GM19372 (cell line): ENCODE measurements around the gene LRRC8C.

ENCODE experiments used
- ATAC-seq: cut with Tn5 transposase; IDR thresholded peaks from one replicate; pipeline ENCODE4 v1.9.1; 2021; ENCODE audit warnings: mild to moderate bottlenecking, low read depth, moderate library complexity; ENCODE audit not compliant: unreplicated experiment

LRRC8C gene

DNA sequence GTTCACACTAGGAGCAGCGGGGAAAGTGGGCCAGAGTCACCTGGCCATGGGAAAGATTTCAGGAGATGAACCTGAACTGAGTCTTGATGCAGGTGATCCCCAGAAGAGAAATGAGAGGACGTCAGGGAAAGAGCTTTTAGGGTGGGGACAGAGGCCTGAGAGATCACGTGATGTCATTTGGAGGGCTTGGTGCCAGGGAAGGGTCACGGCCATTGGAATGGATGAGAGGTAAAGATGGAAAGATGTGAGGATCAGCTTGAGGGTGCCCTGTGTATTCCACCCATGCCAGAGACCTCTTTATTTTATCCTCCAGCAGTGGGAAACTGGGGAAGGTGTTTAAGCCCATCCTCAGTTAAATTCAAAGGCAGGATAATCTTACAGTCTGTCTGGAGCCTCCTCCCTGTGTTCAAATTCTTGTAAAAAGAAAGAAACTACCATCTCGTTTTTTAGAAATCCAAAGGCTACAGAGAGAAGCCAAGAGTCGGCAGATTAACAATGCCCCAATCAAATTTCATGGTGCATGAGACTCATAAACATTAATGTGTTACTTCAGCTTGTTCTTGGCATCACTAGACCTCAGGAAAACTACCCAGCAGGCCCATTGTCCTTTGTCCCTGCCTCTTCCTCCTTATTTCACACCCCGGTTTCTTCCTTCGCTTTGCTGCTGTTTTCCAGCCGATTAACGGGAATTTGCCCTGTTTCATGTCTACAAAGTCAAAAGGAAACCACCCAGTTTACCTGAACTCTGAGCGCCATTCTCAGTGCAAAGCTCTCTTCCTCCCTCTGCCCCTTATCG, 94.8 kb downstream of the LRRC8C start:
- no peak for ATAC-seq

DNA sequence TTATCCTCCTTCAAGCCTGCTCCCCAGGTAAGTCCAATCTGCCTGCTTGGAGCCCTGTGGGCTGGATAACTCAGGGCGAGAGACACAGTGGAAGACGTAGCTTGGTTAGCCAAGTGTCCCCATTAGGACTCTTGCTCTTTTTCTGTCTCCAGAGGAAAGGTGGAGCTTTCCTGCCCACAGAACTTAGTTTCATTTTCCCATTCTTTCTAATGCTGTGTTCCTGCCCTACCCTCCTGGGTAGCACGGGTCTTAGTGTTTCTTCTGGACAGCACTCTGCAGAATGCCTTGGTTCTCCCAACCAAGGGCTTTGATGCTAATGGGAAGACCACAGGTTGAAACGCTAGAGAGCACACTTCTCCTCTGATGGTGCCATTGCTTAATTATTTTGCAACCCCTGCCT, 95.5 kb downstream of the LRRC8C start:
- ATAC-seq = no peak

DNA sequence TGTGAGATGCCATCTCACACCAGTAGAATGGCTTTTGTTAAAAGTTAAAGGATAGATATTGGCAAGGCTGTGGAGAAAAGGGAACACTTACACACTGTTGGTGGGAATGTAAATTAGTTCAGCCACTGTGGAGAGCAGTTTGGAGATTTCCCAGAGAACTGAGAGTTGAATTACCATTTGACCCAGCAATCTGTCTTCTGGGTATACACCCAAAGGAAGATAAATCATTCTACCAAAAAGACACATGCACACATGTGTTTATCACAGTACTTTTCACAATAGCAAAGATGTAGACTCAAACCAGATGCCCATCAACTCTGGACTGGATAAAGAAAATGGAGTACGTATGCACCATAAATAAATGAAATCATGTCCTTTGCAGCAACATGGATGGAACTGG, 99.3 kb downstream of the LRRC8C start:
- ATAC-seq = no peak

DNA sequence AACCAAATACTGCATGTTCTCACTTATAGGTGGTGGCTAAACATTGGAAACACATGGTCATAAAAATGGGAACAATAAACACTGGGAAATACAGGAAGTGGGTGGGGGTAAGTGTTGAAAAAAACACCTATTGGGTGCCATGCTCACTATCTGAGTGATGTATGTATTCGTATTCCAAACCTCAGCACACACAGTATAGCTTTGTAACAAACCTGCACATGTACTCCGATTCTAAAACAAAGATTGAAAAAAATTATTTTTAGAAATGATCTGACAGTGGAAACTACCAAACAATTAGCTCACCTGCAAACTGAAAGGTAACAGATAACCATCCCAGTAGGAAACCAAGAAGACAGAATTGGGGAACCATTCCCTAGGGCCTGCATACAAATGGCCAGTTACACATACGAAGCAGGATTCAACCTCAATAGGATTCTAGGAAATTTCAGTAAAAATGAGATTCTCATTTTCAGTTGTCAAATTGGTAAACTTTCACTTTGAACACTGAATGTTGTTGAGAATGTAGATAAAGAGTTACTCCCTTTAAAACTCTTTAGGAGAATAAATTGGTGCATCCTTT, 99.8 kb downstream of the LRRC8C start:
- no peak for ATAC-seq

DNA sequence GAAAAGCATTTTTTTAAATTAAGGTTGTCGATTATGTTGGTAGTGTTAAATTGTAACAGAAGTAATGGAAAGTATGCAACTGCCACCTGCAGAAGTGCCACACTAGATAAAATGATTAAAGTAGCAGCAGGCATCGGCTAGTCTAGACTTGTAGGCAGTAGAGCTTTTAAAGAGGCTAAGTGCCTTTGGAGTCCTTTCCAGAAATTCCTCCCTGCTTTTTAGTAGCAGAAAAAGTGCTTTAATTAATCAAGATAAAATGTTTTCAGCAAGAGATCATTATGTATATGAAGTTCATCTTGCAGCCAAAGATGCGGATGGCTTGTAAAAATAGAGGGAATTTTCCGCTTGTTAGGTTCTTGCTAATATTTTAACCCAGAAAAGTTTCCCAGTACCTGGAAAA, 100.8 kb downstream of the LRRC8C start:
- ATAC-seq = no peak

DNA sequence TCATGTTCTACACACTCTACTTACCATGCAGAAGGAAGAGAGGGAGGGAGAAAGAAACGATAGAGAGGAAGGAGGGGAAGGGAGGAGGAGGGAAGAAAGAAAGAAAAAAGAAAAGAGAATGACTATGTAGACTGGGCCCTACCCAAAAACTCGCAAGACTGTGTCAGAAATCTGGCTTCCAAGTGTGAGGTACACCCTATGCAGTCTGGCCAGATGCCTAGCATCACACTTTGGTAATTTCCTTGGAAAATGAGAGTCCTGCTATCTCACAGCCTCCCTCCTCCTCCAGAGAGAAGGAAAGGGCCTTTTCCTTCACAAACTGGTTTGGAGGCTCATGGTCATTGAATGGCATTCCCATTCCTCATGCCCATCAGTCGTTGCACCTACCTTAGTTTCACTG, 101.5 kb downstream of the LRRC8C start:
- ATAC-seq = no peak

DNA sequence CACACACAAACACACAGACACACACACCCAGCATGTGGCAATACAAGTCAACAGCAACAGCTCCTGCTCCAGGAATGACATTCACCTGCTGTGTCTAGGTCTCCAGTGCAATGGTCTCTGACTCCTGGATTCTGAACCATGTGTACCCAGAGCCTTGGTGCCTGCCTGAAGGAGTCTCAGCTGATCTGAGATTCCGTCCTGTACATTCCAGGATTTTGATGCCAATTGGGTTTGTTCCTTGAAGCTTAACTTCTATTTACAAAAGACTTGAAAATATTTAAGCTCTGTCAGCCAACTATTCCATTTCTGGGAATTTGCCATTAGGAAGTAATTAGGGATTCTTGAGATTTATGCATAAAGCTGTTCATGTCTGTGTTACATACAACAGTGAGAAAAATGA, 102.6 kb downstream of the LRRC8C start:
- ATAC-seq = no peak

DNA sequence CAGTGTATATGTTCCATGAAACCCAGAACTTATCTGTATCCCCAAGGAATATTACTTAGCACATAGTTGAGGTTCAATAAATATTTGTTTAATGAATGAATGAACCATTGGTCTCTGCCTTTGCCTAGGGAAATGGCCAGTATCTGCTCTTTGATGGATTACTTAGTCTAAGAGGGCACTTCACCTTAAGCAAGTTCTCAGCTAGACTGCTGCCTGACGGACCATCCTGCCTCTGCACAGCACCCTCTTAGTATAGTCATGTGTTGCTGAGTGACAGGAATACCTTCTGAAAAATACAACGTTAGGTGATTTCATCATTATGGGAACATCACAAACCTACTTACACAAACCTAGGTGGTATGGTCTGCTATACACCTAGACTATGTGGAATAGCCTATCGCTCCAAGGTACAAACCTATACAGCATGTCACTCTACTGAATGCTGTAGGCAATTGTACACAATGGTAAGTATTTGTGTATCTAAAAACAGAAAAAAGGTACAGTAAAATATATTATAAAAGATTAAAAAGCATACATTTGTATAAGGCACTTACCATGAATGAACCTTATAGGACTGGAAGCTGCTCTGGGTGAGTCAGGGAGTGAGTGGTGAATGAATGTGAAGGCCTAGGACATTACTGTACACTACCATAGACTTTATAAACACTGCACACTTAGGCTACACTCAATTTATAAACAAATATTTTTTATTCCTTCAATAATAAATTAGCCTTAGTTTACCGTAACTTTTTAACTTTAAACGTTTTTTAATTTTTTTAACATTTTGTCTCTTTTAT, 104.2 kb downstream of the LRRC8C start:
- no peak for ATAC-seq

DNA sequence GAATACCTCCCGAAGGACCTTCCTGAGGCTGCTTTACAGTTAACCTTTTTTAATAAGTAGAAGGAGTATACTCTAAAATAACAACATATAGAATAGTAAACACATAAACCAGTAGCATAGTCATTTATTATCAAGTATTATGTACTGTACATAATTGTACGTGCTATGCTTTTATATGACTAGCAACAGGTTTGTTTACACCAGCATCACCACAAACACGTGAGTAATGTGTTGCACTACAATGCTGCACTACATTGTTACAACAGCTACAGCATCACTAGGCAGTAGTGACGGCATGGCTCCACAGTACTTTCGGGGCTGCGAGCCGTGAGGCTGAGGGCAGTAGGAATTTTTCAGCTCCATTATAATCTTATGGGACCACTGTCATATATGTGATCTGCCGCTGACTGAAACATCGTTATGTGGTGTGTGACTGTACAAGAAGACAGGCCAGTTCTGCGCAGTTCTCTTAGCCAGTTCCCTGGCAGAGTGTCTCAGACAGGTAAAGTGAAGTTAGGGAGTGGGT, 105.1 kb downstream of the LRRC8C start:
- no peak for ATAC-seq

DNA sequence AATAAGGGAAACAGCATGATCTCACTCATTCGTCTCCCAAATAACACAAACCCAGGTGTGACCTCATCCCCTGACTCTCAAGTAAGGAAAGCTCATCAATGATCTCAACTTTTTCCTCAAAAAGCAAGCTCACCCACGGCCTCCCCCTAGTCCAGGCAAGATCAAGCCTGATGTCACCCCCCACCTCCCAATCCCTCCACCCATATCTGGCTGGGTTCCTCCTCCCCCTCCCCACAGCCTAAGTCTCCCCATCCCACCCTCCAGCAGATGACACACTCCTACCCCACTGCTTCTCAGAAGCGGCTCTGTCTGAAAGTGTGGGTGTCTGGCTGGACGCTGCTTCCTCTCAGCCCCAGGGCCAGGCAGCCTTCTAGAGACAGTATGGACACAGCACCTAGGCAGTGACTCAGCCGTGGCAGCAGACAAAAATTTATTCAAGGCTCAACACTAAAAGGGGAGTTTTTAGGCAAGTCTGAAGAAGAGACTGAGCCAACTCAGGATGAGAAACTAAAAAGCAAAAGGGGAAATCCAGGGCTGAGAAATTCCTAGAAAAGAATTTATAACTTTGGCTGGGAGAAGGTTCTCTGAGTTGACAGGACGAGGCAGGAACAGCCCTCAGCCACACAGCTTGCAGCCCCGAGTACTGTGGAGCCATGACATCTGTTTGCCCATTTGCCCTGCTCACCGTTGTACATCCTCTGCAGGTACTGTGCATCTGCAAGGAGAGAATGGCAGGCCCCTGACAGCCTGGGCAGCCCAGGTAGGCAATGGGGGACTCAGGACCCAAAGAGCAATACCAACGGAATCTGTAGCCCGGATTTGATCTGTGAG, 106.3 kb downstream of the LRRC8C start:
- no peak for ATAC-seq

DNA sequence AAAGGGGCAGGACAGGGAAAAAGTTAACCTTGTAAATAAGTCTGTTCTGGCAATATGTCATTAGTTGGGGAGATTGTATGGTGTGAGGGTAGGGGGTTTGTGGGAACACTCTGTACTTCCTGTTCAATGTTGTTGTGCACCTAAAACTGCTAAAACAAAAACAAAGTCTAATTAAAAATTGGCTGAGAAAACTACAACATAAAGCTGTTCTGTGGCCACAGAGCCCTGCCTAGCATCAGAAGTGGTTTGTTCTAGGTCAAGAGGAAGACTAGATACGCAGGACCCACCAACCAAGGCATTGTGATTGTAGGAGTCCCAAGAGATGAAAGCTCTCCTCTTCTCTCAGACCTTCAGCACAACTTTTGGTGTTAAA, 106.9 kb downstream of the LRRC8C start:
- ATAC-seq = no peak

DNA sequence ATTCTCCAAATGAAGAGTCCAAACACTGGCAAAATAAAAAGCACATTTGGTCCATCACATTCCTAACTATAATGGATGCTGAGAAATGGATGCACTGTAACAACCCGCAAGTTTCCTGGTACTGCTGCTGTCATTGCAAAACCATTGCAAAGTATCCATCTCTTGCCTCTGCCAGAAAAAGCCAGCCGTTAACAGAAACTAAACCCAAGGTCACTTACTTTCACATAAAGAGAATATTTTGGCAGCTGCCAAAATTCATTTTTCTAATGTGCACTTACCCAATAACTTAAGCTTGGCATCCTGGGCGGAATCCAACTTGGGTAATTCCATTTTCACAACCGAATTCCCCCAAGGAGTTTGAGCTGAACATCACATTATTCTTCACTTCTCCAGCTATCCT, 110.9 kb downstream of the LRRC8C start:
- no peak for ATAC-seq

DNA sequence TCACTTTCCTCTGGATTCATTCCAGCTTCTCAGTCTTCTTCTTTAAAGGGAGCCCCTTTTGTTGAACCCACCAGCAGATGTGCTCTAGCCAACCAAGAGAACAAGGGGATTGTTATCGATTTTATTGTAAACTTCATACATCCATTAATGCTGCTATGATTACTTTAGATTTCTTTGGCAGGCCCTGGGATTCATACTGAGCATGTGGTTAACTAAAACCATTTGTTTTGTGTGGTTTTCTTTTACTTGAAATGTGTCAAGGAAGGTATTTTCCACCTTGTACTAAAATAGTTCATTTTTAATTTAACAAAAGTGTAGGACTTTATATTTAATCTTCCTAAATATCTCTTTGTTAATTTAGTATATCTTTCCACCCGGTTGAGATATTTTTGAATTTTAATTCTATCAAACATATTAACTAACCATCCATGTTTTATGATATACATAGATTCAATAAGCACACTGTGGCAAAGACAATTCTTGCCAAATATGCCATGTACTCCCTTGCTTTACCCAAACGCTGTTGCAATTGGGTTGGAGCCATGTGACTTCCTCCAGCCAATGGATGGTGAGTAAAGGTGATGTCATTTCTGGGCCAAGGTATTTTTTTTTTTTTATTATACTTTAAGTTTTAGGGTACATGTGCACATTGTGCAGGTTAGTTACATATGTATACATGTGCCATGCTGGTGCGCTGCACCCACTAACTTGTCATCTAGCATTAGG, 113.7 kb downstream of the LRRC8C start:
- ATAC-seq = no peak

DNA sequence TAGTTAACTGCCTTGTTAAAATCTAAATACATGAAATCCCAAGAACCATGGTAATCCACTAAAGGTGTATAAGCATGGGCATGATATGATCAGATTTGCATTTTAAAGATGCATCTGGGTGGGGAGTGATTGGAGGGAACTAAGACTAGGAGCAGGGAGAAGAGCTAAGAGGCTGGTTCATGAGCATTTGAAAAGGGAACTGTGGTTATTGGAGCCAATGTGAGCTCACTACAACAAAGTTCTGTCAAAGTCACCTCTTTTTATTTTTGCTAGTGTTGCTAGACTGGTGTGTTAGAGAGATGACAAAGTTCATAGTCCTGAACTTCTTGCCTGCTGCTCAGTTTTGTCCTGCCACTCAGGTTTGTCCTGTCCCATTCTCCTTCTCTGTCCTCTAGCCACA, 120.8 kb downstream of the LRRC8C start:
- no peak for ATAC-seq

DNA sequence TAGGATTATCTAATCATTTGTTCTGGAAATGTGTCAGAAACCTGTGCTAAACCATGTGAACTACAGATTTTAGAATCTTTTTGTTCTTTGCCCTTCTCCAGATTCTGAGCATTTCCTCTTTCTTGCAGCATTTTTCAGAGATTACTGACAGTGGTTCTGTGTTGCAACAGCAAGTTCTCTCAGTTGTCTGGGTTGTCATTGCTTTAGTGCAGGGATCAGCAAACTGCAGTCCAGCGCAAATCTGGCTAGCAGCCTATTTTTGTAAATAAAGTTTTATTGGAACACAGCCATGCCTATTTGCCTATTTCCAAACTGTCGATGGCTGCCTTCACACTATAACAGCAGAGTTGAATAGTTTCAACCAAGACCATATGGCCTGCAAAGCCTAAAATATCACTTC, 121.6 kb downstream of the LRRC8C start:
- no peak for ATAC-seq

DNA sequence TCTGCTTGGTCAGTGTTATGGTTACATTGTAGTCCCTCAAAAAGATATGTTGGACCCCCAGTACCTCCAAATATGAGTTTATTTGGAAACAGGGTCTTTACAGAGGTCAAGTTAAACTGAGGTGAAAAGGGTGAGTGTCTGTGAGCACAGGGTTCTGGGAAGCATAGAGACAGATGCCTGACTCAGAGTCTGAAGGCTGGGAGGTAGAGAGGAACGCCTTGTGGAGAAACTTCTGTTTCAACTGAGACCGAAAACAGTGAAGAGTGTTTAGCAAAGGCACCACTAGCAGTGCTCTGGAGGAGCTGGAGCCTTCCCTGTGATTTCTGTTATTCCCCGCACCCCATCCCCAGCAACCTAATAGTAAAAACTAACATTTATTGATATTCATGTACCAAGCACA, 122.7 kb downstream of the LRRC8C start:
- no peak for ATAC-seq

DNA sequence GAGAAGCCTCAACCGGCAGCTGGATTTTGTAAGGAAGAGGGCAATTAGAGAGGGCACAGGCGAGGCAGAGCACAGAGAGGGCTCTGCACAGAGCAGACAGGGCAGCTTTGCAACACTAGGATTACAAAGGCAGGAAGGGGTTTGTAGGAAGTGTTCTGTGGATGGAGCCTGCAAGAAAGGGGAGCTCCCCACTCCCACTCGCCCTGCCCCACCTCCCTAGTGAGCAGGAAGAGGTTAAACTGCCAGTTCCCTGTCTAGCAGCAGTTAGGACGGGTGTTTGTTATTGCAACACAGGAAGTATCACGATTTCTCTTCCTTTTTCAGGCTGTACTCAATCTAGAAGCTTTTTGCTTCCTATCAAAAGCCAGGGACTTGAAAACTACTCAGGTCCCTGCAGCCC, 124.6 kb downstream of the LRRC8C start:
- peak; percentile 72 for ATAC-seq

DNA sequence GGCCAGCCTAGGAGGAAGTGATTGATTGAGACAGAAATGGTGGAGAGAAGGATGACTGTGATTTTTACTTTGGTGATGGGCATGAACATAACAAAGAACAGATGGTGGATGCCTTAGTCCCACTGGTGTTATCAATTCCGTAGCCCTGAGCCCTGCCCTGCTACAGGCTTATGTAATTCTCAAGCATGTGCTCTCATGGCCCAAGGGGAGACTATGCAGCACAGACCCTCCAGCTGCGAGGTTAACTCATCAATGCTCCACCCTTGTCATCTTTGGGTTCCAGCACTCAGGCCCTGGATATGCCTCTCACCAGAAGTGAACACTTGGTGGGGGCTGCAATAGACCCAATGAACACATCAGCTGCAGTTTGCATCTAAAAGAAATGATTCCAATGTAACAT, 125.2 kb downstream of the LRRC8C start:
- no peak for ATAC-seq

DNA sequence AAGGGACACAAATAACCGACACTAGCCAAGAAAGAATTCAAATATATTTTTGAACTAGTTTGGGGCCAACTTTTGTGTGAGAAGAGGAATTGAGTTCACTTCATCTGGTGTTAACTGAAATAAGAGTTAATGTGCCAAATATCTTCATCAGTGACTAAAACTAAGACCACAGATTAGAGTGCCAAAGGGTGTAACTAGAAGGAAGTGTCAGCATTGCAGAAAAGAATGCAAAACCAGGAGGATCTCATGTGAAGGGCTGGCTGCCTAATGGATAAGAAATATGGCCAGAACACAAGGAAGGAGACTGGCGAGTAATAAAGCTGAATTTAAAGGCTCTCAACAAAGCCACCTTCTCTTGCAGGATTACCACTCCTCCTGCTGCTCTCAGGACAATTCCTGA, 126.1 kb downstream of the LRRC8C start:
- ATAC-seq = no peak

DNA sequence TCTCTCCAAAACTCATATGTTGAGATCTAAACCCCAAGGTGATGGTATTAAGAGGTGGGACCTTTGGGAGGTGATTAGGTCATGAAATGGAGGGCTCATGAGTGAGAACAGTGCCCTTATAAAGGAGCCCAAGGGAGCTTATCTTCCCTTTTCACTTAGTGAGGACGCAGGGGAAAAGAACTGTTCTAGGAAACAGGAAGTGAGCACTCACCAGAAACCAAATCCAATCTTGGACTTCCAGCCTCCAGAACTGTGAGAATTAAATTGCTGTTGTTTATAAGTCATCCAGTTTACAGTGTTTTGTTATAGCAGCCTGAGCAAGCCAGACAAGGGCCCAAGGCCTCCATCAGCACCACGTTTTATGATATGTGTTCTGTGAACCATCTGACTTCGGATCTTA, 127.6 kb downstream of the LRRC8C start:
- ATAC-seq = no peak
